GM21717 (cell line): ENCODE measurements around the gene CYP39A1.
"Not testable (repeated sequence)": the region's sequence is repeated elsewhere in the genome, so short reads cannot be mapped to it uniquely, and the experiment has no call there.

Experiments used
- ATAC-seq: cut with Tn5 transposase; IDR thresholded peaks from one replicate; pipeline ENCODE4 v1.9.1; 2021; ENCODE audit warnings: mild to moderate bottlenecking, moderate library complexity; ENCODE audit not compliant: unreplicated experiment

Gene CYP39A1

DNA sequence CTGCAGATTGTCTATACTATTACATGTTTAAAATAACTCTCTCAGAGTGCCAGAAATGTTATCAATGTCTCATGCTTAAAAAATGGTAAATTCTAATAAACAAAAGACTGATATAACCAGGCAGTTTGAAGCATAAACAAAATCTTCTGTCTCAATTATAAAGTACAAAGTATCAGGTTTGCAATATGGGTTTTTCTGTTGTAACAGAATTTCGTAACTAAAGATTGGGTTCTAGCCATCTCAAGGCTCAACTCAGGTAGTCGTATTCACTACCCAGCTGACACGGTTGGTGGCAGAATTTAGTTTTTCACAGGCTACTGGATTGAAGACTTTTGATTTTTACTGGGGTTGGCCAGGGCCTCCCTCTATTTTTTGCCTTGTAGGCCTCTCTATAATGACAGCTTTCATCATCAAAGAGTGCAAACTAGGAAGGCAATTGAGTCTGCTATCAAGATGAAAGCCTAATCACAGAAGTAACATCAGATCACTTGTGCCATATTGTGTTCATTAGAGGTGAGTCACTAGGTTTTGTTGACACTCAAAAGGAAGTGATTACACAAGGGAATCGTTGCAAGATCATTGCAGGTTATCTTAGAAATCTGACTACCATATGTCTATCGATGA, 3.6 kb downstream of the CYP39A1 start:
- ATAC-seq: no peak

DNA sequence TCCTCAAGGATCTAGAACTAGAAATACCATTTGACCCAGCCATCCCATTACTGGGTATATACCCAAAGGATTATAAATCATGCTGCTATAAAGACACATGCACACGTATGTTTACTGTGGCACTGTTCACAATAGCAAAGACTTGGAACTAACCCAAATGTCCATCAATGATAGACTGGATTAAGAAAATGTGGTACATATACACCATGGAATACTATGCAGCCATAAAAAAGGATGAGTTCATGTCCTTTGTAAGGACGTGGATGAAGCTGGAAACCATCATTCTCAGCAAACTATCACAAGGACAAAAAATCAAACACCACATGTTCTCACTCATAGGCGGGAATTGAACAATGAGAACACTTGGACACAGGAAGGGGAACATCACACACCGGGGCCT, 4.5 kb downstream of the CYP39A1 start:
- not testable (repeated sequence) for ATAC-seq

DNA sequence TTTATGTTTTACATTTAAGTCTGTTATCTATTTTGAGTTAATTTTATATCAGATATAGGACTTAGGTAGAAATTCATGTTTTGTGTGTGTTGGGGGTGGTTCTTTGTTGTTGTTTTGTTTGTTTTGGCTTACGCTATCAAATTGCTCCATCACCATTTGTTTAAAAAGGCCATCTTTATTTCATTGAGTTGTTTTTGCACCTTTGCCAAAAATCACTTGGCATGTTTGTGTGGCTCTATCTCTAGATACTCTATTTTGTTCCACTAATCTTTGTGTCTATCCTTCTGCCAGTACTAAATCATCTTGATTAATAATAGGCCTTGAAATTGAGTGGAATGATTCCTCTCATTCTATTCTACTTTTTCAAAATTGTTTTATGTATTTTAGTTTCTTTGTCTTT, 7.4 kb downstream of the CYP39A1 start:
- ATAC-seq: no peak

DNA sequence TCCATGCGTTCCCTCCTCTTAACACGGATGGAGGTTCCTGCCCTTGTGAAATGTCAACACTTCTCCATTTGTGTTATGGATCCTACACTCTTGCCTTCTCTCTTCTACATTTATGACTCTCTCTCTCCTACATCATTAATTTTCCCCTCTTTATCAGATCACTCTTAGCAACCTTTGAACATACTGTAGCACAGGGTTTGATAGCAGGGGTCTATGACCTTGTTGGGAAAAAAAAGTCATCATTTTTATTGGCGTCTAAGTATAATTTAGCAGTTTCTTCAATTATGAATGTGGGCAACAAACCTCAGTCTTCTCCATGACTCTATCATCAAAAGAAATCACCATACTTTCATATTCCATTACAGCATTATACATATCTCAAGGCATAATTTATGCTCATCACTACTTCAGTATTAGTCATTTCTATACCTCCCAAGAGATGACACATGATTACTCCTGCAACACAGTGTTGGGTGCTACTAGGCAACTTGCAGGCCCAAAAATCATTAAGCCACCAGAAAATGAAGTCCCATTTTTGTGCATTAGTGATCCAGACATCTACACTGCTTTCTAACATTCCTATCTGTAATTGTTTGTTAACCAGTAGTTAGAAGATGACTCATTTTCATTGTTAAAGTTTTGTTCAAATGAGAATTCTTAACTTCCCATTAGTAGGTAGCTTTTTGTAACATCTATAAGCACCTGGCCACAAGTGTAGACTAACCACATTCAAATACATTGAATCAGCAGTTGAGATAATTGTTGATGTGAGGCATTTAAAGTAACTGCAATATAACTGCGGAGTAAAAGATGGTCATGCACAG, 9.5 kb downstream of the CYP39A1 start:
- ATAC-seq: no peak

DNA sequence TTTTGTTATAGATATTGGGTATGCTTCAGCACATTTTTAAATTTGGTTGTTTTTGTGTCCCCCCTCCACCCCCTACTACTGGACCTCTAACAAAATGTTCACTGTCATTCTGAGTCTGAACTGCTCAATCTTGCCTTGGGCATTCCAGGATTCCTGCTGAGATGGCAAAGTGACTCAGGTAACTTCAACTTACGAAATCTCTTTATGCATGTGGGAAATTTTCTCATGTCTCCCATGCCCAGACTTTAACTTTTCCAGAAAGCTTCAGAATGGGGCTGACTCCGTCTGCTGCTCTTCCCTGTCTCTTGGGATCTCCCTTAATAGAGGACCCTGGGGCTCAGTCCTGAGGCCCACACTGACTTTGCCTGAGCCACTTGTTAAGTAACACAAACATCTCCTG, 14.0 kb downstream of the CYP39A1 start:
- no peak for ATAC-seq

DNA sequence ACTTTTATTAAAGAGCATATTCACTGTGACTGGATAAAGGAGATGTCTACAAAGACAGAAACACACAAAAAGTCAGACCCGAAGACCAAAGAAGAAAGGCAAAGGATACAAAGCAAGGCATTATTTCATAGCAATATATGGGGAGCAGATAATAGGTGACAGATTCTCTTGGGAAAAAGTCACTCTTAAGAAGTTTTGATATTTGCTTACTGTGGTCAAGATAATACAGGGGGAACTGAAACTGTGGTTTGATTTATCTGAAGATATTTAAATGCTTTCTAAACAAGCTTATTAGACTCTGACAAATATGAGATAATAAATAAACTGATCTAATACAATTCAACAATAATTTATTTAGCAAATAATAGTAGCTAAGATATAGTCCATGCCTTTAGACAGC, 14.7 kb downstream of the CYP39A1 start:
- ATAC-seq: no peak

DNA sequence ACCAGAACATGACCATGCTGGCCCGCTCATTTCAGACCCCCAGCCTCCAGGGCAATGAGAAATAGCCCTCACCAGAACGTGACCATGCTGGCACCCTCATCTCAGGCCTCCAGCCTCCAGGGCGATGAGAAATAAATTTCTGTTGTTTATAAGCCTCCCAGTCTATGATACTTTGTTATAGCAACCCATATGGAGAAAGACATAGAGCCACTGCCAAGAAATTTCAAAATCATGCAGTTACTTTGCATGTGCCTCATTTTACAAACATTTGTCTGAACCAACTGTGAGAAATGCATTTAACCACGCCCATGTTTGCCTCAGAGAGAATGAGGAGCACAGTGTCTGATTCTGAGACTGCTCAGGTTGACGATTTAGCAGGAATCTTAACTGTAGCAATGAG, 15.5 kb downstream of the CYP39A1 start:
- no peak for ATAC-seq

DNA sequence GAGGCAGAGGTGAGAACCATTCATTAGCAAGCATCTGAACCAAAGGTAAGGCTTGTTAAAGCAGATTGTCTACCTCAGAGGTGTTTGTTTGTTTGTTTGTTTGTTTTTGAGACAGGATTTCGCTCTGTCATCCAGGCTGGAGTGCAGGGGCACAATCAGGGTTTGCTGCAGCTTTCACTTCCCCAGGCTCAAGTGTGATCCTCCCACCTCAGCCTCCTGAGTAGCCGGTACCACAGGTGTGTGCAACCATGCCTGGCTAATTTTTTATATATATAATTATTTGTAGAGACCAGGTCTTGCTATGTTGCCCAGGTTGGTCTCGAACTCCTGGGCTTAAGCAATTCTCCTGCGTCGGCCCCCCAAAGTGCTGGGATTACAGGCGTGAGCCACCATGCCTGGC, 17.2 kb downstream of the CYP39A1 start:
- no peak for ATAC-seq

DNA sequence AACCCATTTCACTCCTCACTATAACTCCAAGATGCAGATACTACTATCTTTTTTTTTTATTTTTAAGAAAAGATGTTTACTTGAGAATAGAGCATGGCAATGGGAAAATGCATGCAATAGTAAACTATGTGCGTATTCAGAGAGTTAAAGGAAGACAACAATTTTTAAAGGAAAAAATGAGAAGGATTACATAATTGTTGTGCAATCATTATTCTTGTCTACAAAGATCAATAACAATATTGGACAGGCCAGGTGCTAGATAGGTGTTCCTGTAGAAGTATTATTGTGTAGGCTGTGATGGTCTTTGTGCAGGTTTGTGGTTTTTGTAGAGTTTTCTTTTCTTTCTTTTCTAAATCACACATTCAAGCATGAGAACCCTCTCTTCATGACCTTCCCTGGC, 20.6 kb downstream of the CYP39A1 start:
- ATAC-seq: no peak

DNA sequence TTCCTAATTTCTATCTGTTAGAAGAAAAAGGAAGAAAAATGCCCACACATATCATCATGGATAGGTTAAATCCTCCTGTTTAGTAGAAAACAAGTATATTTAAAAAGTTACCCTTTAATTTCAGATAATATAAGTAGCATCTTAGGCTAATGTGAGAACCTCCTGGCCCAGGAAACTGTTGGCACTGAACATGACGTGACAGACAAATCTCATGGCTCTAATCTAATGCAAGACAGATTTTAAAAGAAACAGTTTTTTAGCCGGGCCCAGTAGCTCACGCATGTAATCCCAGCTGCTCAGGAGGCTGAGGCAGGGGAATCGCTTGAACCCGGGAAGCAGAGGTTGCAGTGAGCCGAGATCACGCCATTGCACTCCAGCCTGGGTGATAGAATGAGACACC, 22.9 kb downstream of the CYP39A1 start:
- no peak for ATAC-seq

DNA sequence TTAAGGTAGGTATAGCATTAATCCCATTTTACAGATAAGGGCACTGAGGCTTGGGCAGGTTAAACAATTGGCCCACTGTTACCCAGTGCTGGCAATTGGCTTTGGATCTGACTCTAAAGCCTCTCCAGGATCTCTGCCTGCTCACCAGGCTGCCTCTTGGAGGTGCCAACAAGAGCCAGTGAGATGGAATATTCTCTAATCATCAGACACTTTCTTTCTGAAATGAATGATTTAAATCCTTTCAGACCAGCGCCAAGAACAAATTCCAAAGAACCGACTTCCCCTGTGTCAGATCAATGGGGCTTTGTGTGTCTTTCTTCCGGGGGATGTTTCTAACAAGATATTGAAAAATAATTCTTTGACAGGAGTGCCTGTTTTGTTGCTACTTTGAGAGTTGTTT, 23.6 kb downstream of the CYP39A1 start:
- no peak for ATAC-seq

DNA sequence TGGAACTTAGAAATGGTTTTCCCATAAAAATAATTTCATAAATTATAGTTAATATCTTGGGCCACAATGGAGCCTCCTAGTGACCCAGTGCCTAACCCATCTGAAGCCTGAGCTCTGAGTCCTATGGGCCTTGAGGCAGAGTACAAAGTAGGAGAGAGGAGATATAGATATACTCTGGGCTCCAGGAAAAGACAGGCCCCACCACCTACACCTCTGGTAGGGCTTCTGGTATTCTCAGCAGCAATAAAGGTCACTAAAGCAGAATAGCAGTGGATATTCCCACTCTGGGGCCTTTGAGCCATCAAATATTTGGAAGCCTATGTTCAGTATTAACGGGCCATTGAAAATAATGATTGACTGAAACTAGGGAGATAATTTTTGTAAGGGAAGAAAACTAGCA, 24.1 kb downstream of the CYP39A1 start:
- no peak for ATAC-seq

DNA sequence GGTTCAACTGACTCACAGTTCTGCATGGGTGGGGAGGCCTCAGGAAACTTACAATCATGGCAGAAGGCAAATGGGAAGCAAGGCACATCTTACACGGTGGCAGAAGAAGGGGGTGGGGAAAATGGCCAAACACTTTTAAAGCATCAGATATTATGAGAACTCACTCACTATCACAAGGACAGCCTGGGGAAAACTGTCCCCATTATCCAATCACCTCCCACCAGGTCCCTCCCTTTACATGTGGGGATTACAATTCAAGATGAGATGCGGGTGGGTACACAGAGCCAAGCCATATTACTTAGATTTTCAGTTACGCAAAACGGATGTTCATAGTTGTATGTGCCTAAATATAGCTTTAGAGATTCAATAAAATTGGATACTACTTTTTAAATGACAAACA, 25.6 kb downstream of the CYP39A1 start:
- ATAC-seq: no peak

DNA sequence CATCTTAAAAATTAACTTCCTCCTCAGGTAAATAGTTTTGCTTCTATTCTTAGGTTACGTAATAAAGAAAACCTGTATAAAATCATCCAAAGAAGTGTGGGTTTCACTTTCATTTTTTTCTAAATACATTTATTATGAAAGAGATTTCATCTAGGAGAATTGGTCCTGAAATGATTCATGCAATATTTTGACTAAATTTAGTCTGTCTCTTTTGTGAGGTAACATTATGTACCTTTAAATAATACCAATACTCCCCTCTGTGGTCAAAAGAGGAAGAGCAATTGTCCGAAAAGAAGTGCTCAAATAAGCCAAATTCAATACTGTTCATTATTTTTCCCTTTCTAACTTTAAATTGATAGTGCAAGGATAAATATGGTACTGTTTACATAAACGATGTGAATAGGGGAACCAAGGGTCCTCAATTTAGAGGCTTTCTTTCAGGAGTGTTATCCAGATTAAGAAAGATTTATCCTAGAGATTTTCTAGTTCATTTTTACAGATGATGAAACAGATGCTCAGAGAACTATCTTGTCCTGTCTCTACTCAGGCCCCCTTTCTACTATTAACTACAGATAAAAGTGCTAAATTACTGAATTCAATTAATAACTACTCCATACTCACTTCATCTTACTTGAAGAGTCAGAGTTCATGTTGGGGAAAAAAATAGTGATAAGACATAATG, 26.2 kb downstream of the CYP39A1 start:
- peak; percentile 86 for ATAC-seq

DNA sequence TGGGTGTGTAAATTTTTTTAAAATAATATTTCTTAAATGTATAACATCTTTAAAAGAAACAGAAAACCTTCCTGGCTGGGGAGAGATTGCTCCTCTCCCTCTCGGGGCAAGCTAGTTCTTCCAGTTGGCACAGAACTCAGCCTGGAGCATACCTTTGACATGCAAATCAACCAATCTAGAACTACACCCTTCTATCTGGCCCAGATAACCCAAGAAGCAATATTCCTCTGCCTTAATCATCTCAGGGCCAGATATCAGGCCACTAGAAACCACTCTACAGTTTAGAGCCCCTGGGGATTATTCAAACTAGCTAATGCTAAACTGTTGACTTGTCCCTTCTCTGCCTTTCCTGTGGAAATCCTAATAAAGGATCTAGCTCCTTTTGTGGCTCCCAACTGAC, 33.9 kb downstream of the CYP39A1 start:
- ATAC-seq: no peak

DNA sequence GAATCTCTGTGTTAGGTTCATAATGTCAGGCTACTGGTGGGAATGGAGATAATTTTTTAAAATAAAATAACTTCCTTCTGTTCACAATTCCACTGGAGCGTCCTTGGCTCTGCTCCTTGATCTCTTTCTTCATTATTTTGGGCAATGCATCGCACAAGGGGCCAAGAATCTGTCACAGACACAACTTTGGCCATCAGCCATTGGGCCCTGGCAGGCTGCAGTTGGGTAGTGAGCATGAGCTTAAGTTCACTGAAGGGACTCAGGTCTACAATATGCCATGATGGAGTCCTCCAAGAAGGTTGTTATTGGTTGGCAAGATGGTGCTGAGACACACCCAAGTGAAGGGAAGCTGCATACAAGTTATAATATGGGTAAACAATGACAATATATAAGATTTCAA, 40.0 kb downstream of the CYP39A1 start:
- no peak for ATAC-seq

DNA sequence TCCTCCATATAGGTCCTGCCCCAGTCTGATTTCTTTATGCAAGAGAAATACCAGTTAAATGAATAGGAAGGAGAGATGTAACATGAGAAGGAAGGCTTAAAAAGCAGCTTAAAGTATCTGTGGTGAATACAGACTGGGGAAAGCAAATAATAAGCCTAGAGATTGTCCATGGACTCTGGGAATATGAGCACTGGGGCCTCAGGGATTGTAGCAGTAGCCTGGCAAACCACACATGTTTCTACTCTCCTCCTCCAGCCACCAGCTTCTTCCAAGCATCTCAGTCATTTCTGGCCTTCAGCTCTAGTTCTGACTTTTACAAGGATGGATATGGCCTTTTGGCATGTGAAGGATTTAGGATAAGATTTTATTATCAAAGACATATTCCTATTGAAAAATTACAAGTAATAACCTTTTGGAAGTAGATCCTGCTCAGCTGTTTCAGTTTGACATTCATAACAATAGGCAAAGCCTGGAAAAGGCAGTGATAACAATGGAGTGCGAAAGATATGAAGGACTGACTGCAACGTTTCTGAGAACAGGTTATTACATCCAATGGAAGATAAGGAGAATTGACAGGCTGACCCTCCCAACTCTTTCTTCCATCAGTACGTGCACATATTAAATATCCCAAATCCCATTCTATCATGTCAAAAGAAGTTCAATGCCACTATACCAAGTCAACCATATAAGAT, 41.6 kb downstream of the CYP39A1 start:
- no peak for ATAC-seq

DNA sequence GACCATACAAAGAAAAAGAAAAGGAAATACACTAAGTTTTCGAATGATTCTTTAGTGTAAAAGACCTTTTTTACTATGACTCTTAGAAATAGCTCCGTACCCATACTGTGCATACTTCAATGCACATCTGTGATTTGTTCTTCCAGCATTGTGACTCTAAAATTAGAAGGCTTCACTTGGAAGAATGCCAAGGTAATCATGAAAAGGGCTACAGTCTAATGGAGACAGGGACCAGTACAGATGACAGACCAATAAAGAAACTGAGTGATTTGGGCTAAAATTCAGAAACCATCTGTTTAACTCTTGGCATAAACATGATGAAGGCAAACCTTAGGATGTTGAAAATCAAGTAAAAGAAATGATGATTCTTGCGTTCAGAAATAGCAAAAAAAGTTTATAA, 46.3 kb downstream of the CYP39A1 start:
- no peak for ATAC-seq

DNA sequence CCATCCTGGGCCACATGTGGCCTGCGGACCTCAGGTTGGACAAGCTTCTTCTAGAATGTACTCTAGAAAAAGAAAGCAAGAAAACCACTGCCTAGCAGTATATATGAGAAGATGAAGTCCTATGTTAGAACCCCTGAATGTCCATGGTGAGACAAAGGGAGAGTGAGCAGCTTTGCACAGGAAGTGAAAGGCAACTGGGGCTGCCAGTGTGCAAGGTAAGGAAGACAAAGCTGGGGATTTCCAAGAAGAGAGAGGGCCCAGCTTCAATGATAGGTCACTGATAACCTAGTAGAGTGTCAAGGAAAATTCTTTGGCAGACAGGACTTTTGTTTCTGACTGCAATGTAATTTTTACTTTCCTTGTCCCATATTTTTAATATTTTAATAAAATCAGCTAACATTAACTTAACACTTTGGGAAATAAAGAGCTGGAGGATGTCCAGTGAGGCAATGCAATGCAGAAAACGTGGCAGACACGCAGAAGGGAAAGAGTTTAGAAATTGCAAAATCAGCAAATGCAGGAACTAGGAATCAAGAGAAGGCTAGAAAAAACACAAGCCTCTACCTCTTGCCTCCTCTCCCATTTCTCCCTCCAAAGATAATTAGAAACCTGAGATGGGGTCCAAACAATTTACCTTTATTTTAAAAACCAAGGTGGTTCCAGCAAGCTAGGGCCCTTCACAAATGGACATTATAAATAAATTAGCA, 47.4 kb downstream of the CYP39A1 start:
- ATAC-seq: no peak

DNA sequence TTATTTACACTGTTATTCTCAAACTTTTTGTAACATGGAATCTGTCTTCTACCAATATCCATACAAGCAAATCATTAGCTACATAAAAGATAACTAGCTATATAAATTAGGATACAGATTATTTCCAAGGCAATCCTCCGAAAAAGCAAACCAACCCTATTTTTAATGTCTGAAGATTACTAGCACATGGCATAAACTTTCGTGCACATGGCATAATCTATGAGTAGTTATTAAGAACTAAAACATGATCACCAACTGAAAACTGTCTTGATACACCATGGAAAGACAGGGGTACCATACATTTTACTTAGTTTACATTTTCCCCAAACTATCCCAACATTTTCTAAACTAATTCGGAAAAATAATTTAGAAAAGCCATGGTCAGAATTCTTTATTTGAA, 54.4 kb downstream of the CYP39A1 start:
- ATAC-seq: no peak

DNA sequence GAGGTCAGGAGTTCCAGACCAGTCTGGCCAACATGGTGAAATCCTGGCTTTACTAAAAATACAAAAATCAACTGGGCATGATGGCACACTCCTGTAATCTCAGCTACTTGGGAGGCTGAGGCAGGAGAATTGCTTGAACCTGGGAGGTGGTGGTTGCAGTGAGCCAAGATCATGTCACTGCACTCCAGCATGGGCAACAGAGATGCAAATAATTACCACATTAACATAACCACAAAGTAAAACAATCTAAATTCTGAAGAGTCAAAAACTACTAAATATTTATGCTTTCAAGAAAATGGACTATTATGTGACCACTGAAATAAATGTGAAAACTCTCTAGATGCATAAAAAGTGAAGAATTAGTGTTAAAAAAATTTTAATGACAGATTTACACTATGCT, 59.9 kb downstream of the CYP39A1 start:
- ATAC-seq: no peak
